ENCODE results near the gene CCR6. TPM values are rescaled to one million over a fixed set of nuclear protein-coding genes. Genes with fewer than 3 reads are reported as not detected.
"Not testable (repeated sequence)": the region's sequence is repeated elsewhere in the genome, so short reads cannot be mapped to it uniquely, and the experiment has no call there.

The CCR6 gene
- polyA plus RNA-seq, 1 donor, result 0.20 TPM

GRCh38 chr6:167169867-167170266, 47.0 kb downstream of the CCR6 start:
- DNase-seq, result not testable (repeated sequence)

- DNase-seq, result not testable (repeated sequence)
These were observed 48.4 kb downstream of the CCR6 start for GRCh38 chr6:167171300-167171699.

GRCh38 chr6:167172011-167172410, 49.1 kb downstream of the CCR6 start:
- not testable (repeated sequence) for DNase-seq

- not testable (repeated sequence) for DNase-seq
These were observed 54.4 kb downstream of the CCR6 start for GRCh38 chr6:167177271-167177670.

- DNase-seq, result not testable (repeated sequence)
These were observed 56.2 kb downstream of the CCR6 start for GRCh38 chr6:167178896-167179655.

GRCh38 chr6:167180086-167180485, 57.2 kb downstream of the CCR6 start:
- not testable (repeated sequence) for DNase-seq

GRCh38 chr6:167181351-167181750, 58.5 kb downstream of the CCR6 start:
- not testable (repeated sequence) for DNase-seq

- not testable (repeated sequence) for DNase-seq
These were observed 60.0 kb downstream of the CCR6 start for GRCh38 chr6:167182913-167183314.

GRCh38 chr6:167185101-167185500, 62.2 kb downstream of the CCR6 start:
- not testable (repeated sequence) for DNase-seq

GRCh38 chr6:167187275-167187674, 64.4 kb downstream of the CCR6 start:
- DNase-seq, result not testable (repeated sequence)

Other genes starting within 250 kb of the CCR6 start
- gene RNASET2, start 166.5 kb upstream of the CCR6 start, polyA plus RNA-seq (ENCODE audit: insufficient read length), result 55.2 TPM
- 56.8 TPM for gene CEP43, start 123.7 kb upstream of the CCR6 start, polyA plus RNA-seq (ENCODE audit: insufficient read length)
- gene GPR31, start 34.9 kb downstream of the CCR6 start, polyA plus RNA-seq (ENCODE audit: insufficient read length), result not detected
- gene UNC93A, start 168.2 kb downstream of the CCR6 start, polyA plus RNA-seq (ENCODE audit: insufficient read length), result 8.3 TPM
- 1.00 TPM for gene TTLL2, start 202.0 kb downstream of the CCR6 start, polyA plus RNA-seq (ENCODE audit: insufficient read length)